H7 (cell line): ENCODE data around the gene CFAP206. TPM values are rescaled to one million over a fixed set of nuclear protein-coding genes. Genes with fewer than 3 reads are reported as not detected.

Source experiments
- total RNA-seq: library from RNA; depleted of rRNA; stranded (reverse); fragments of >200 nt; shearing (Covaris generic); gene quantifications from 2 replicates; pipeline ENCODE4 v1.2.3, GENCODE V29; 2014; rRNA removed

The CFAP206 gene
- total RNA-seq, 1 experiment from 2014 or later: 0.14 TPM

Other genes starting within 250 kb of the CFAP206 start
- 7.0 and 8.2 TPM in 2 replicates for gene SMIM8, start 85.4 kb upstream of the CFAP206 start, total RNA-seq
- 0.70 and 1.9 TPM in 2 replicates for gene GJB7, start 78.7 kb upstream of the CFAP206 start, total RNA-seq
- gene C6orf163, start 63.2 kb upstream of the CFAP206 start, total RNA-seq: 0.87 and 1.3 TPM in 2 replicates
- 6.2 and 10.5 TPM in 2 replicates for gene SLC35A1, start 65.0 kb downstream of the CFAP206 start, total RNA-seq
- 34.3 and 35.6 TPM in 2 replicates for gene RARS2, start 182.0 kb downstream of the CFAP206 start, total RNA-seq
- gene ORC3, start 182.2 kb downstream of the CFAP206 start, total RNA-seq: 54.5 and 74.0 TPM in 2 replicates